ENCODE results near the gene YES1.

GRCh38 chr18:778194-778927, 33.7 kb downstream of the YES1 start:
- TF ChIP-seq CBX2 (IDR thresholded peaks at IDR 0.05; ENCODE audit: low read depth, low read length) (no peak), CBX2 (CRISPR knock-in tag; IDR thresholded peaks at IDR 0.05; ENCODE audit: low read depth) (no peak), SRF (IDR thresholded peaks at IDR 0.05; ENCODE audit: low read depth, low read length) (no peak), ATF6 (CRISPR knock-in tag; conservative IDR thresholded peaks at IDR 0.05) (no peak), PTBP1 (IDR thresholded peaks at IDR 0.05; ENCODE audit: low read depth, low read length, poor library complexity, severe bottlenecking) (no peak), GLI4 (CRISPR knock-in tag; IDR thresholded peaks at IDR 0.05; ENCODE audit: borderline replicate concordance) (no peak), FOXJ3 (CRISPR knock-in tag; IDR thresholded peaks at IDR 0.05; ENCODE audit: borderline replicate concordance) (no peak)

Measured in HepG2 (cell line).